Stimulated activated CD8-positive, alpha-beta memory T cell treated with anti-CD3 and anti-CD28 coated beads, Interleukin-15, amount 100 ng/mL, for 1 hour (primary cell): ENCODE data around the gene MEG3.

Experiments used
- DNase-seq: peaks from one replicate; pipeline ENCODE4 v3.0.0-alpha.2; 2020; ENCODE audit warnings: low read depth

The MEG3 gene

DNA sequence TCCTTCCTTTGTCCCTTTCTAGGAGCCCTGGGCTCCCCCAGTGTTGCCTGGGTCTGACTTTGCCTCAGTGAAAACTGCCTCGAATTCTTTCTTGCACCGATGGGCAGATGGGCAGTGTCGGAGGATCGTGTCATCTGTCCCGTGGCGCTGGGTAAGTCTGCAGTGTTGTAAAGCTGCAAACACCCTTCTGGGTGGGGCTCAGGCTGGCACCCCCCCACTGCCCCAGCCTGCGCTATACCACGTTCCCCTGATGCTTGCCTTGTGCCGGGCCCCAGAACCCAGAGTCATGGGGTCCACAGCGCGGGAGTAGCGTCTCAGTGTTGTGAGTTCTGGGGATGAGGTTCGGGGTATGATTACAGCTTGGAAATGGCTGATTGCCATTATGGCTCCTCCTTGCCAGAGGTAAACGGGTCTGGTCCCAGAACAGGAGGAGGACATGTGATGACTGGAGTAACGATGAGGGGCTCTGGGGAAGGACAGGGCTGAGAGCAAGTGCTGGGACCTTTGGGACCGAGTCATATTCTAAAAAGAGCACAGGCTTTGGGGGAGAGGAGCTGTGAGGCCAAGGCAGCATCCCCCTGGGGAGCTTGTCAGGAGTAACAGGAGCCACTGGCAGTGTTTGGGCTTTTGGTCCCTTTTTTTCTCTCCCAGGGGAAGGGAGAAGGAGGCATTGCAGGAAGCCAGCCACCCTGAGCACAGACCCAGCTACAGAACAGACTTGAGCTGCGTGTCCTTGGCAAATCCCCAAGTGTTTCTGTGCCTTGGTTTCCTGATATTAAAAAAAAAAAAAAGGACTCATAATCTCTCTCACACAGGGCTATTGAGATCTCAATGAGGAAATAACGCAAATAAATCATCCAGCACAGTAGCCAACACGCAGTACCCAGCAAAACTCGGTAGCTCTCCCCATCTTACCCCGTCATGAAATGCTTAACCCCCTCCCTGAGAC is 73.3 kb downstream of the MEG3 start:
- DNase-seq, result no peak

DNA sequence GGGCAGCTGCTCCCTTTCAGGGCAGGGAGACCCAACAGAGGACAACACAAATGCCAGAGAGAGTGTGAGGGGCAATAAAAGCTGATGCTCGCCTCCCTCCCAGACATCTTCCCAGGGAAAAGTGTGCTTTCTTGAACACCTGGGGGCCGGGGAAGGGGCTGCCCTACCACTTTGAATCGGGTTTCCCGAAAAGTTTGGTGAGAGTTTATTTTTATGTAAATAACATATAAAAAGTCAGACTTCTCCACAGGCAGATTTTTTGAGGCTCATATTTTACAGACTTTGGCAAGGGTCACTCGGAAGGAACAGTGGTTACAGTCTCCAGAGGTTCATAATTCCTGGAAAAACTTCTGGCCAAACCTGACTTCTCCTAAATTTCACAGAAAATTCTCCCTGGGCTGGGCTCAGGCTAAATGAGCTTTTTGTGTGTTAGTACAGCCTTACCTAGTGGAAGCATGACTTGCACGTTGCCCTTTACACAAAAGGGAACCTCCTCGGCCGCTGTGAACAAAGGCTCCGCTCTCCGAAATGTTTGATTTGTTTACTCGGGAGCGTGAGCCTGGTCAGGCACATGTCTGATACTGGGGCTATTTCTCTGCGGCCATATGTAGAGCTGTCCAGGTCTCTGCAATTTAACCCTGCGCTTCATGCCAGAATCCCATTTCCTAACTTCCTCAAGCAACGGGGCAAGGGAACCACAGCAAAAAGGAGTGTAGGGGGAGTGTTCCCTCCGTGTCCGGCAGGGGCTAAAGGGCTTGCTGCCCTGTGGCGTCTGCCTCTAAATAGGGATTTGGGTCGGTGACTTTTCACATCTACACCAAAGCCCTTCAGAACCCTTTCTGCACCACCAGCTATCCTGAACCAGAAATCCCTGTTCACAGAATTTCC is 74.2 kb downstream of the MEG3 start:
- DNase-seq, result no peak

DNA sequence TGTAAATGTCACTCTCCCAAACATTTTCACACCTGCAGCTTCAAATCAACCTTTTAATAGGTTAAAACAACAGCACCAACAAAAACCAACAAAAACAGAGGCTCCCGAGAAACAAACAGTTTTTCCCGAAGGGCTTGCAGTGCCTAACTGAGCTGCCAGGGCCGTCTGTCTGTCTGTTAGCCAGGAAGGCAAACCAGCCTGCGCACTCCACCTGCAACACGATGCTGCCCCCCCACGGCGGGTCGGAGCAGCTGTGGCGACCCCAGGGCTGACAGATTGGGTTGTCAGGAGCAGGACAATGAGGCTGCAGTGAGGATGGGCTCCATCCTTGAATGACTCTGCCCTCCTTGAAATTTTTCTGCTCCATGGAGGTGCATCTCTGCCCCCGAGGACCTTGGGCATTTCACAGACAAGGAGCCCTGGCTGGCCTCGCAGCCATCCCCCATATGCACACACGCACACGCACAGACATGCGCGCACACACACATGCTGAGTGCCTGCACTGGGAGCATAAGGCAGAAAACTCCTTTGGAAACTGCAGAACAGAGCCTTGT is 75.0 kb downstream of the MEG3 start:
- no peak for DNase-seq

DNA sequence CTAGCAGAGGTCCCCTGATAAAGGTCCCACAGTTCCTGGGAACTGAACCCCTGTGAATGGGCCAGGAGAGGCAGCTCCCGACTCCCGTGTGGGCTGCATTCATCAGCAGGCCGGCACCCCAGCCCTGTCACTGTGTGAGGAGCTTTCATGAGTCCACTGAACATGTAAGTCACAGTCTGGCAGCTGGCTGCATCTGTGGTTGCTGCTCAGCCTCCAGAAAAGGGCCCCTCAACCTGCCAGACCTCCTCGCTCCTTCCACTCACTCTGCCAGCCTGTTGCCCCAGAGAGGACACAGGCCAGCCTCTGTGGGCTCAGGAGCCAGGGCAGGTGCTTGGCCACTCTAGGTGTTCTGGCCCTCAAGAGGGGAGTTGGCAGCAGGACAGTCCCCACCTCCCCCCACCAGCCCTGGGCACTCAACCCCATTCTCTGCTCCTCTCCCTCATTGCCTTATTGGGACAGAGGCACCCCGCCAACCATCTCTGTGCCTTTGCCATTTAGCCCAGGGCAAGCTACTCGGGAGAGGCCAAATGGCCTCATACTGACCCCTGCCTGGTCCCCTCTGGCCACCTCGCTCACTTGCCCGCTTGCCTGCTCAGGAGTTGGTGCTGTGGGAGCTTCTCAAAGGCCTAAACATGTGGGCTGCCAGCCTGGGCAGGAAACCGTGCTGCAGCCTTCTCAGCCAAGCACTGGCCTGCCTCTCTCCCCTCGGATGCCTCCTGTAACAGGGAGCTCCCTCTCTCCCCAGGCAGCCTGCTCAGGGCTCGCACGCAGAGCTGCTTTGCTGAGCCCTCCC is 75.7 kb downstream of the MEG3 start:
- no peak for DNase-seq

DNA sequence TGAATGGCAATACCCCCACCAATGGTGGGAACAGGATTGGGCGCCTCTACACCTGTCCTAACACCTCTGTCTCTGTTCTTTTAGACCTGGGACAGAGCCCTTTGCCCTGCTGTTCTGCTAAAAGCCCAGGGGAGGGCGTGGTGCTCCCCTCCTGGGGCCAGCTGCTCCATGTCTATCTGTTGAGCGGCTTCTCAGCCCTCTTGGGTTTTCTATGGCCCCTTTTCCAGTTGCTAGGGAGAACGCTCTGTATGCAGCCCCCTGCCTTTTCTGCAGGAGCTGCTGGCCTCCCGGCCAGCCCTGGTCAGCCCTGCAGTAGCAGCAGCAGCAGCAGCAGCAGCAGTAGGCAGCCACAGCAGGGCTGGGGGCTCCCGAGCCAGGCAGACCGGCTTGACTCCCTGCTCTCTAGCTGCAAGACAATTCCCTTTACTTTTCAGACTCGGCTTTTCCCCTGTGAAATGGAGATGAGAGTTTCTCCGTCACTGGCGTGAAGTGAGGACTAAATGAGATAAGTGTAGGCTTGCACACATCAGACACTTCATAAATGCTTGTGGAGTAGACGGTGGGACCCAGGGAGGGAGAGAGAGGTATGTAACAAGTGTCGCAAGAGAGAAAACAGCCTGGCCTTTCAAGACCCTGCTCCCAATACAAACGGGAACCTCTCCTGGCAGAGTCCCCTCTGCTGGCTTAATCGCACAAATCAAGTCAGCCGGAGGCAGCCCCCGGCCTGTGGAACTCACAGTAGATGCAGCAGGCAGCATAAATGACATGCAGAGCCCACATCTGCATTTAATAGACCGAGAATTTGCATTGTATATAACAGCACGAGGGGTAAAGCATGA is 76.6 kb downstream of the MEG3 start:
- DNase-seq, result no peak

DNA sequence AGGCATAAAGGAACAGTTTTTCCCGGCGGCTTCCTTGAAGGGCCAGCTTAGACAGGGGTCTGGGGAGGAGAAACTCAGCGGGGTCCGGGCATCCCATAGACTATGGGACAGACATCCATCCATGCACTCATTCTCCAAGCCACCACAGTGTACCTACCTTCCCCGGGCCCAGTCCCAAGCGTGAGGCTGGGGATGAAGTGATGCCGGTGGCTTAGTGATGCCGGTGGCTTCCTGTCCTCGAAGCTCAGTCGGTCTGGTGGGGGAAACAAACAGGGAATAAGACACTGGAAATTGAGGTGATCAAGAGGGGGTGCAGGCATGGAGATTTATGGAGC is 77.2 kb downstream of the MEG3 start:
- no peak for DNase-seq

DNA sequence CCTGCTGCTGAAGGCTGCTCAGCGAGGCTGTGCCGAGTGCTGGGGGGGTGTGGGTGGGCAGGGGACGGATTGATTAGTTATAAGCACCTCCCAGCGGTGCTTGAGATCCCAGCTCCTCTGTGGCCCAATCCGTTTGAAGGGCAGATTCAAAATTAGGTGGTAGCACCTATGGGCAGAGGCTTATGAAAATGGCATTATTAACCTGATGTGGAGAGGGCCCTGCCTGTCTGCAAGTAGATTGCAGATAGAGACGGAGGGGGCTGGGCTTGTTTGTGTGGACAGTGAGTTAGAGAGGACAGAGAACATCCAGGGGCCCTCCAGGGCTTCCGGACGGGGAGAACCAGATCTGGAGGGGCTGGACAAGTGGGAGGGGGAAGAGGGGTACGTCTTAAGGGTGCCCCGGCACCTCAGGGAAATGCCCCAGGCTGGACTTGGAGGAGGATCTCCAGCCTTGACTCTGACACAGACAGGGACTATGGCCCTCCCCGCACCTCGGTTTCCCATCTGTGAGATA is 77.8 kb downstream of the MEG3 start, which contains the start of gene RTL1:
RTL1 (minus strand) TSS at position 51 of the 514 bp plus-strand sequence. CDS start 18,934 bp downstream, outside the sequence.
- DNase-seq, result no peak

DNA sequence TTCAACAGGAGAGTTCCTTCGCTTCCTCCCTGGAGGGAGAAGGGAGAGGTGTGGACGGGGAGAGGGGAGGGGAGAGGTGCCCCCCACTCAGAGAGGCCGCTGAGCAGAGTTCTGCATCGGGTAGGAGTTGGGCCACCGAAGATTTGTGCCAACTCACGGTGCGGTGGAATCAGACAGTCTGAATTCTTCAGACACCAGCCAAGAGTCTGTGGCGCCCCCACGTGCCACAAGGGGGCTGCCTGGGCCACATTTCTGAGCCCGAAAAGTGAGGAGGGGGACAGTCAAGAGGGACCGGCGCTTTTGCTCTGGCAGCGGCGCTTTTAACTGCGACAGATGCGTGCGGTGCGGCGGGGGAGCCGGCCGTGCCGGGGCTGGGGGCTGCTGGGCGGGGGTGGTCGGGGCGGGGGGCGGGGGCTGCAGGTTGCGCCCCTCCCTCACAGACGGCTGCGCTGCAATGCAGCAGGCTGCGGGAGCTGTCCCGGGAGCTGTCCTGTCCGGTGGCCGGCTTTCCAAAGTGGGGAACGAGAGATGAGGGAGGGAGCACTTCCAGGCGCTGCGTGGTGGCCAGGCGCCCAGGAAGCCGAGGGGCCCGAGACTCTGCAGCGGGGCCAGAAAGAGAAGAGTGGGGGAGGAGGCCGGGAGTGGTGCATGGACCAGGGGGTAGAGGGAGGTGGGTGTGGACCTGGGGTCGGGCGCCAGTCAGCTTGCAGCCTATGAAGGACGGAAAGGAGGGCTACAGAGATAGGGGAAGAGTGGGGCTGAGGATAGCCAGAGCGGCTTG is 78.6 kb downstream of the MEG3 start:
- DNase-seq, result no peak

DNA sequence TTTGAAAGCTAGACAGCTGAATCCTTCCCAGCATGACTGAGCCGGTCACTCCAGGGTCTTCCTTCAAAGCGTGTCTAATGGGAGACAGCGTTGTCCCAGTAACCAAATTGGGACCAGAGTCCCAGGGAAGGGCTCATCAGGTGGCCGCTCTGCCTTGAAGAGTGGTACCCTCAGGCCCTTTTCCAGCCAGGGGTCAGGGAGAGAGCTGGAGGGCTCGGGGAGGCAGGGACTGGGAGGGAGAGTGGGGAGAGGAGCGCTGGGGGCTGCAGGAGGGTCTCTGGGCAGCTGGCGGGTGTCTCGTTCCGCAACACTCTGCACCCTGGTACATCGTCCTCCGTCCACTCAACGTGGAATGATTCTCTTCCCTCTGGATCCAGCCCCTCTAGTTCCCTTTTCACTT is 79.2 kb downstream of the MEG3 start:
- no peak for DNase-seq

DNA sequence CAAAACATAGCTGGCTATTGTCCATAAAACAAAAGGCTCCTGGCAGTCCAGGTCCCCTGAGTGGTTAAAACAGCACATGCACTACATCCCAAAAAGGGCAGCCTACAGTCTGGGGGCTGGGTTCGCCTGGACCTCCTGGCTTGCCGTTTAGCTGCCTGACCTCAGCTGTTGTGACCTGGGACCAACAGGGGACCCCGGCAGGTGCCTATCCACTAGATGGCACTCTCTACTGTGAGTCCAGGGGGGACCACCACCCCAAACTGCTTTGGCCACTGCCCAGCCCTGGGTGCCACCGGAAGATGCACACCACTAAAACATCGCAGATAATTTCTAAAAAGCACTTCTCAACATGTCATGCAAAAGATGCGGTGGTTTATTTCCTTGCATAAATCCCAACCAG is 80.5 kb downstream of the MEG3 start:
- no peak for DNase-seq

DNA sequence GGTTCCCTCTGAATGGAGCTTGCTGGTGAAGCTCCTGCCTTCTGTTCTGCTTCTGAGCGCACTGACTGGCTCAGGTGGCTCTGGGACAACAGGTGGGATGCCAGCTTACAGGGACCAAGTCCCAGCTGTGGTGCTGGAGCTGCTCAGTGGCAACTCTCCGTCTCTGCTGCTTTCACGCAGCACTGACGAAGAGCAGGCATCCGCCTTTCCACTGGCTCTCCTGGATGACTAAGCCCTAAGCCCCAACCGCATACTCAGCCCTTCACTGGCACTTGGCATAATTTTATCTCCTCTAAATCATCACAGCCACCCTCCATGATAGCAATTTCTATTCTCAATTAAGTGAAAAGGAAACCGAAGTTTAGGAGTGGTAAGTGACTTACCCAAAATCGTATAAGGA is 81.3 kb downstream of the MEG3 start:
- no peak for DNase-seq

DNA sequence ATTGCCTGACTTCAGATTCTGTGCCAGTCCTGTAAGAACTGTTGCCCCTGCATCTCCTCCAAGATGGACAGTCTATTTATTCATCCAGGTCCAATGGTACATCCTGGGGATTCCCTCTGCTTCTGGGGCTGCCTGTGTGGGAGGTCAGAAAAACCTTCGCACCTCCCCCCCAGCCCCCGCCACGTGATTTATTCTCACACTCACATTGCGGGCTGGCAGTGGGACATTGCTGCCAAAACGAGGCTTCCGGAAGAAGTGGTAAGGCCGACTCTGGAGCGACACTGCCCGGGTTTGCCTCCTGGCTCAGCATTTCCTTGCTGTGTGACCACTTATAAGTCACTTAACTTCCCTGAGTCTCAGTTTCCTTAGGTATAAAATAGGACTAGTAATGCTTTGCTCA is 83.5 kb downstream of the MEG3 start:
- DNase-seq, result no peak
